ENCODE measurements around the gene DVL1. TPM values are rescaled to one million over a fixed set of nuclear protein-coding genes. Genes with fewer than 3 reads are reported as not detected.

DVL1 gene
- total and polyA plus RNA-seq, 2 of the 13 experiments (the other 11 are each of a cell fraction or from before 2014, with no cell fraction given), result 30.8 to 60.4 TPM

DNA sequence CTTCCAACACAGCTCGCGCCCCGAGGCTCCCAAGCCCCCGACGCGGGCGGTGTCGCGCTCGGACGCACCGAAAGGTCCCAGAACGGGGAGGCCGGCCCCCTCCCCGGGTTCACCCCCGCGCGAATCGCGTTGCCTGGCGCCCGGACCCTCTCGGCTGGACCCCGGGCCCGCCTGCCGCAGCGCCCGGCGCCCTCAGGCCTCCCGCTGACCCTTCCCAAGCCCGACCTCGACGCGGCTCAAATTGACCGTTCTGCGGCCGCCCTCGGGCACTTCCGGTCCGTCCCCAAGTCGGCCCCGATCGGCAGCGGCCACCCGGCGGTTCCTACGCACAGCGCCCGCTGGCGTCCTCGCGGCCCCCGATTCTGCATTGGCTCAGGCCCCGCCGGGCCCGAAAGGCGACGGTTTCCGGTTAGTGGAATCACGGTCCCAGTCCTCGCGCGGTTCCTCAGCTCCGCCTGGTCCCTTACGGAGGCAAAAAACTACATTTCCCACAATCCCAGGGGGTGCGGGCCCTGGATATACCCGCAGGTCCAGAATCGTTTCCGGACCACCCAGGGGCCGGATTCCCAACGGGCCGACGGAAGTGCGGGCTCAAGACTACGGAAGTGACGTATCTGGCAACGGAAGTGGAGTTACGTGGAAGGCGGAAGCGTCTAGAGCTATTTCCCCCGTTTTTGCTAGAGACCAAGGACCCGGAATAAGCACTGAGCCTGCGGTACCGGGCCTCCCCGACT, 25.9 kb upstream of the DVL1 start, which contains the start of gene AURKAIP1 (continued):
- TF ChIP-seq, protein P1, sequence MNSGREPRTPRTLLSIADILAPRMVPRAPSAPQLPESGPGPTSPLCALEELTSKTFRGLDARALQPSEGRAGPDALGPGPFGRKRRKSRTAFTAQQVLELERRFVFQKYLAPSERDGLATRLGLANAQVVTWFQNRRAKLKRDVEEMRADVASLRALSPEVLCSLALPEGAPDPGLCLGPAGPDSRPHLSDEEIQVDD (CRISPR knock-in tag; IDR thresholded peaks at IDR 0.05; ENCODE audit: borderline replicate concordance), result no peak
- no peak for TF ChIP-seq DPF2 (CRISPR knock-in tag; IDR thresholded peaks at IDR 0.05; ENCODE audit: borderline replicate concordance, low read depth)
- TF ChIP-seq MLX (CRISPR knock-in tag; IDR thresholded peaks at IDR 0.05), result peak; percentile 72; the same call in 1 of the 2 replicates
- TF ChIP-seq MXI1 (IDR thresholded peaks at IDR 0.05; ENCODE audit: borderline replicate concordance, low read depth, low read length), result peak; percentile 70; the same call in 2 of the 3 replicates
- peak; percentile 57; the same call in 1 of the 2 replicates for TF ChIP-seq HMG20B (CRISPR knock-in tag; conservative IDR thresholded peaks at IDR 0.05)
- peak; percentile 97; the same call in 1 of the 2 replicates for TF ChIP-seq IRF9 (CRISPR knock-in tag; IDR thresholded peaks at IDR 0.05; ENCODE audit: borderline replicate concordance)
- TF ChIP-seq IKZF4 (CRISPR knock-in tag; IDR thresholded peaks at IDR 0.05; ENCODE audit: borderline replicate concordance, low read depth, not compliant biosample characterization), result no peak
- peak; percentile 91 for TF ChIP-seq SAP130 (CRISPR knock-in tag; IDR thresholded peaks at IDR 0.05; ENCODE audit: low read depth)
- TF ChIP-seq PRPF4 (IDR thresholded peaks at IDR 0.05; ENCODE audit: low read depth, low read length, poor library complexity, severe bottlenecking), result no peak
- peak; percentile 92 for TF ChIP-seq HOXA5 (CRISPR knock-in tag; IDR thresholded peaks at IDR 0.05)
- no peak for TF ChIP-seq SOX13 (IDR thresholded peaks at IDR 0.05)
- peak in 1 of 2 experiments; percentile 76; a peak in 2 of 4 replicates for TF ChIP-seq SOX13 (CRISPR knock-in tag; conservative IDR thresholded peaks at IDR 0.05 in 1 of 2, IDR thresholded peaks at IDR 0.05 in 1 of 2)
- TF ChIP-seq ZNF232 (CRISPR knock-in tag; IDR thresholded peaks at IDR 0.05; ENCODE audit: borderline replicate concordance), result peak; percentile 60; the same call in 1 of the 2 replicates
- TF ChIP-seq KDM5A (IDR thresholded peaks at IDR 0.05; ENCODE audit: borderline replicate concordance, low read length), result peak; percentile 97
- no peak for TF ChIP-seq ZFAT (CRISPR knock-in tag; conservative IDR thresholded peaks at IDR 0.05)
- no peak for TF ChIP-seq ZNF672 (CRISPR knock-in tag; IDR thresholded peaks at IDR 0.05)
- TF ChIP-seq ZNF574 (CRISPR knock-in tag; IDR thresholded peaks at IDR 0.05), result peak; percentile 98
- TF ChIP-seq RORA (CRISPR knock-in tag; IDR thresholded peaks at IDR 0.05), result no peak
- TF ChIP-seq ARNTL (CRISPR knock-in tag; IDR thresholded peaks at IDR 0.05), result peak; percentile 85
- peak; percentile 66 for TF ChIP-seq ZEB1 (IDR thresholded peaks at IDR 0.05; ENCODE audit: insufficient replicate concordance, low read depth)
- peak; percentile 84; the same call in 1 of the 2 replicates for TF ChIP-seq ZNF335 (CRISPR knock-in tag; IDR thresholded peaks at IDR 0.05)
- TF ChIP-seq TEAD3 (CRISPR knock-in tag; optimal IDR thresholded peaks at IDR 0.05; ENCODE audit: borderline replicate concordance), result peak; percentile 82
- TF ChIP-seq ZFP62 (CRISPR knock-in tag; IDR thresholded peaks at IDR 0.05), result peak; percentile 92; the same call in 1 of the 2 replicates
- TF ChIP-seq ZNF329 (CRISPR knock-in tag; IDR thresholded peaks at IDR 0.05; ENCODE audit: low read depth), result no peak
- no peak for TF ChIP-seq ZNF446 (CRISPR knock-in tag; IDR thresholded peaks at IDR 0.05)
- TF ChIP-seq ZSCAN30 (CRISPR knock-in tag; IDR thresholded peaks at IDR 0.05), result no peak

All from HepG2 (cell line).